Measurements from ENCODE around the gene RFX2.
"Not testable (repeated sequence)": the region's sequence is repeated elsewhere in the genome, so short reads cannot be mapped to it uniquely, and the experiment has no call there.

The RFX2 gene

GRCh38 chr19:6073858-6074708 lies 36.2 kb downstream of the RFX2 start:
- DNase-seq: no peak

- DNase-seq: not testable (repeated sequence)
Observed at GRCh38 chr19:6073233-6073632, 37.1 kb downstream of the RFX2 start.

- no peak for DNase-seq
Observed at GRCh38 chr19:6071875-6072274, 38.4 kb downstream of the RFX2 start.

- DNase-seq: no peak
Observed at GRCh38 chr19:6070720-6071485, 39.4 kb downstream of the RFX2 start.

- DNase-seq: no peak
Observed at GRCh38 chr19:6070207-6070681, 40.1 kb downstream of the RFX2 start.

- DNase-seq: no peak
Observed at GRCh38 chr19:6069268-6069791, 41.0 kb downstream of the RFX2 start.

GRCh38 chr19:6068711-6069110 lies 41.6 kb downstream of the RFX2 start:
- no peak for DNase-seq

- no peak for DNase-seq
Observed at GRCh38 chr19:6067975-6068374, 42.3 kb downstream of the RFX2 start.

GRCh38 chr19:6066661-6067646 lies 43.3 kb downstream of the RFX2 start:
- DNase-seq: peak; percentile 62

GRCh38 chr19:6065685-6066374 lies 44.5 kb downstream of the RFX2 start:
- peak; percentile 63 for DNase-seq

GRCh38 chr19:6064336-6065073 lies 45.8 kb downstream of the RFX2 start:
- DNase-seq: no peak

GRCh38 chr19:6063576-6064335 lies 46.5 kb downstream of the RFX2 start:
- no peak for DNase-seq

GRCh38 chr19:6062961-6063575 lies 47.2 kb downstream of the RFX2 start:
- no peak for DNase-seq

- no peak for DNase-seq
Observed at GRCh38 chr19:6062274-6062673, 48.0 kb downstream of the RFX2 start.

- DNase-seq: no peak
Observed at GRCh38 chr19:6061376-6062130, 48.7 kb downstream of the RFX2 start.

GRCh38 chr19:6060600-6061375 lies 49.5 kb downstream of the RFX2 start:
- DNase-seq: peak; percentile 60

GRCh38 chr19:6059988-6060599 lies 50.2 kb downstream of the RFX2 start:
- no peak for DNase-seq
